K562 (cell line): ENCODE measurements around the gene FANCC. TPM values are rescaled to one million over a fixed set of nuclear protein-coding genes. Genes with fewer than 3 reads are reported as not detected.

Source experiments
- ATAC-seq: fragments of 200-7000 bp; cut with Tn5 transposase; 3 replicates; pipeline ENCODE4 v1.9.1; 2020; ENCODE audit warnings: moderate library complexity
- BruUV-seq: library from RNA; stranded (reverse); fragments of 400-500 nt; replicated peaks from 2 replicates; lab custom pipeline; 2021; lab: Mats Ljungman, UMichigan
- CTCF ChIA-PET: fragments of 300-600 bp; formaldehyde crosslinking; extraction: SDS; loops from one replicate; lab custom pipeline; 2021; ENCODE audit warnings: low intra/inter-chr PET ratio; lab: Yijun Ruan, JAX
- POLR2A ChIA-PET: fragments of 300-600, 350-650 bp; sonication (Branson Sonifier 250); formaldehyde crosslinking; extraction: SDS; loops from one replicate; lab custom pipeline; 2021; ENCODE audit warnings: antibody characterized with exemption, inconsistent platforms; lab: Yijun Ruan, JAX
- DNase-seq, 4 experiments: peaks; one replicate each; pipeline versions ENCODE4 v3.0.0 to v3.0.0-alpha.2; 2011 to 2018; ENCODE audit warnings: low spot score in 3 of 4, mixed read lengths in 3 of 4; ENCODE audit errors: extremely low read depth in 1 of 4
- FAIRE-seq: peaks from 2 replicates; lab custom pipeline; 2011; peaks lifted over from hg19 to GRCh38; lab: Jason Lieb, UNC
- H2AFZ ChIP-seq: 2 replicates; pipeline ENCODE4 v1.6.0; 2011; ENCODE audit warnings: low read depth, low read length, control low read depth, inconsistent platforms
- H3K27ac ChIP-seq: fragments of 200-600 bp; 3 replicates; pipeline ENCODE4 v1.8.0; 2011; ENCODE audit warnings: low read depth, mild to moderate bottlenecking, control low read depth, inconsistent platforms, low read length, moderate library complexity, mixed read lengths; ENCODE audit errors: extremely low read depth
- H3K27me3 ChIP-seq, 2 experiments: fragments of 300-600 bp in 1 of 2; 2 replicates in 1 of 2; 3 replicates in 1 of 2; pipeline versions ENCODE4 v1.6.0 to v1.8.0; 2011; ENCODE audit warnings: inconsistent platforms in 2 of 2, low read length in 2 of 2, mild to moderate bottlenecking in 1 of 2, mixed read lengths in 1 of 2, moderate library complexity in 1 of 2; ENCODE audit not compliant: control insufficient read depth in 2 of 2, insufficient read depth in 2 of 2
- H3K36me3 ChIP-seq: fragments of 300-600 bp; 3 replicates; pipeline ENCODE4 v1.8.0; 2011; ENCODE audit warnings: mild to moderate bottlenecking, low read length, inconsistent platforms; ENCODE audit not compliant: control insufficient read depth, insufficient read depth
- H3K4me1 ChIP-seq, 2 experiments: fragments of 200-600 bp in 1 of 2; replicated peaks in 1 of 2; 2 replicates in 1 of 2; 3 replicates in 1 of 2; pipeline versions ENCODE4 v1.5.1 to v1.8.0; 2011; ENCODE audit warnings: inconsistent platforms in 2 of 2, low read length in 2 of 2, mild to moderate bottlenecking in 1 of 2, mixed read lengths in 1 of 2, moderate library complexity in 1 of 2; ENCODE audit not compliant: control insufficient read depth in 2 of 2, insufficient read depth in 2 of 2
- H3K4me2 ChIP-seq: 2 replicates; pipeline ENCODE4 v1.6.1; 2011; ENCODE audit warnings: low read length, control low read depth, inconsistent platforms, mixed read lengths; ENCODE audit not compliant: insufficient read depth
- H3K4me3 ChIP-seq: fragments of 200-600 bp; sonication (generic), shearing (Covaris generic); 2 replicates; pipeline ENCODE4 v1.5.1; 2016; ENCODE audit warnings: control low read depth, inconsistent platforms
- H3K79me2 ChIP-seq: fragments of 200-600 bp; 3 replicates; pipeline ENCODE4 v1.8.0; 2011; ENCODE audit warnings: low read length, inconsistent platforms; ENCODE audit not compliant: control insufficient read depth, insufficient read depth
- H3K9ac ChIP-seq, 2 experiments: 2 replicates each; pipeline versions ENCODE4 v1.6.0 to v1.6.1; 2011; ENCODE audit warnings: low read depth in 2 of 2, low read length in 2 of 2, control low read depth in 1 of 2, inconsistent platforms in 1 of 2, mild to moderate bottlenecking in 1 of 2, mixed read lengths in 1 of 2; ENCODE audit not compliant: insufficient read depth in 1 of 2
- H3K9me1 ChIP-seq: one replicate; pipeline ENCODE4 v1.6.0; 2011; ENCODE audit warnings: inconsistent platforms, mild to moderate bottlenecking, low read length, moderate library complexity; ENCODE audit not compliant: control insufficient read depth, insufficient read depth
- H3K9me3 ChIP-seq: replicated peaks from 2 replicates; pipeline ENCODE4 v1.5.1; 2011; ENCODE audit warnings: low read depth, low read length, inconsistent platforms; ENCODE audit not compliant: control insufficient read depth, insufficient read depth
- H4K20me1 ChIP-seq: replicated peaks from 2 replicates; pipeline ENCODE4 v1.6.1; 2011; ENCODE audit warnings: low read length, inconsistent platforms, mixed read lengths; ENCODE audit not compliant: control insufficient read depth, insufficient read depth
- E2F4 ChIP-seq: sonication (generic); formaldehyde crosslinking; IDR thresholded peaks from 2 replicates; pipeline ENCODE4 v1.8.0; 2022; ENCODE audit warnings: mild to moderate bottlenecking, low read depth, missing genetic modification reagents
- POLR2G ChIP-seq: fragments of 200-400 bp; formaldehyde crosslinking; IDR thresholded peaks from 2 replicates; pipeline ENCODE4 v1.6.1; 2017; ENCODE audit warnings: low read depth, mild to moderate bottlenecking, antibody characterized with exemption, low read length, moderate library complexity
- ZBTB11 ChIP-seq, 3 experiments: fragments of 200-800 bp in 1 of 3; fragments of 250-450 bp in 1 of 3; fragments of 450-650 bp in 1 of 3; sonication (Bioruptor Pico) in 1 of 3; sonication (Bioruptor generic) in 1 of 3; formaldehyde crosslinking in 1 of 3; IDR thresholded peaks; 2 replicates each; pipeline versions ENCODE4 v1.6.1 to v1.8.0; 2016 to 2022; ENCODE audit warnings: mild to moderate bottlenecking in 2 of 3, missing genetic modification characterization in 2 of 3, missing compliant biosample characterization in 1 of 3, moderate library complexity in 1 of 3
- WGBS: fragments of 100-300 bp; shearing (Covaris generic); methylation state at CpG from one replicate; pipeline ENCODE4 v1.1.6; 2016; ENCODE audit warnings: low coverage, mixed read lengths; ENCODE audit not compliant: insufficient coverage; ENCODE audit errors: missing lambda C conversion rate; 5-methylcytosine and 5-hydroxymethylcytosine counted together
- in situ Hi-C: fragments of 300-500 bp; cut with MboI; formaldehyde crosslinking; loops from 4 replicates; pipeline ENCODE4 v1.15.0; 2018; ENCODE audit warnings: inconsistent platforms, mixed read lengths
- intact Hi-C: fragments of 100-400 bp; cut with micrococcal nuclease; formaldehyde crosslinking; loops from 2 replicates; pipeline ENCODE4 v1.14.2; 2022
- polyA plus RNA-seq, 8 experiments: library from polyadenylated mRNA; depleted of rRNA in 4 of 8; stranded (reverse) in 5 of 8; unstranded in 3 of 8; fragments of >200 nt; fragmentation: Nextera tagmentation in 2 of 8; fragmentation: Illumina TruSeq in 1 of 8; extraction: Ambion mirVana in 2 of 8; extraction: Trizol in 1 of 8; gene quantifications; 2 replicates each; pipeline versions ENCODE4 v1.2.1 to v1.2.3, GENCODE V29; 2011 to 2014; ENCODE audit warnings: inconsistent platforms in 1 of 8, missing spikeins in 1 of 8
- total RNA-seq, 7 experiments: library from RNA; depleted of rRNA in 6 of 7; stranded (reverse); fragments of >200 nt in 6 of 7; fragmentation: Illumina TruSeq in 2 of 7; extraction: Trizol in 2 of 7; gene quantifications; 2 replicates each; pipeline versions ENCODE4 v1.2.1 to v1.2.3, GENCODE V29; 2011 to 2021; ENCODE audit warnings: low replicate concordance in 1 of 7

FANCC gene
- total and polyA plus RNA-seq, 9 of the 15 experiments (the other 6 are each of a cell fraction or from before 2014, with no cell fraction given) = 4.6 to 18.4 (median 14.2) TPM

GRCh38 chr9:95086564-95086955 is 230.9 kb downstream of the FANCC start (continued):
- no peak for TF ChIP-seq ZBTB11 (CRISPR knock-in tag; IDR thresholded peaks at IDR 0.05)

GRCh38 chr9:95085861-95086563 is 231.5 kb downstream of the FANCC start:
- CTCF ChIA-PET = no interaction called here
- no peaks in the 10 kb centered on the region for H3K9me1 ChIP-seq
- no peak for ATAC-seq
- H3K27ac ChIP-seq = no peak overlapping the region
- H3K4me2 ChIP-seq = no peak overlapping the region
- TF ChIP-seq POLR2G = 0 out of 2 replicates have a peak, but pooled peaks have one; percentile 17
- TF ChIP-seq E2F4 (CRISPR knock-in tag) = no peak
- TF ChIP-seq, all 486 proteins: peak for 1
- H3K4me3 ChIP-seq = no peak overlapping the region
- H3K4me1 ChIP-seq = peaks cover 0 to 35% of the 10 kb centered on the region in 2 experiments; a peak in 2 of 5 replicates
- in situ Hi-C loops (loop anchor here (10.0 kb wide), 1 partner anchor 301 kb away; no protein-coding TSS in a partner anchor), intact Hi-C loops (no loop called here)
- no peaks in the 10 kb centered on the region for H3K27me3 ChIP-seq
- H3K9ac ChIP-seq = no peak overlapping the region
- WGBS = 86% methylated on average over 34 of the region's 40 CpGs
- no TSS peak for BruUV-seq
- no peaks in the 10 kb centered on the region for H4K20me1 ChIP-seq
- FAIRE-seq = no peak
- POLR2A ChIA-PET = interaction anchor here (0.7 to 1.5 kb wide), 2 partner anchors 10 to 332 kb away, joined by 3 to 5 read pairs; no protein-coding TSS in a partner anchor
- H3K36me3 ChIP-seq = peaks cover 16% of the 10 kb centered on the region; the same call in 2 of the 3 replicates
- no peak overlapping the region for H2AFZ ChIP-seq
- no peaks in the 10 kb centered on the region for H3K9me3 ChIP-seq
- H3K79me2 ChIP-seq = no peaks in the 10 kb centered on the region
- no peak for DNase-seq
